ENCODE measurements around the gene ZFTA. TPM values are rescaled to one million over a fixed set of nuclear protein-coding genes. Genes with fewer than 3 reads are reported as not detected.
"Not testable (repeated sequence)": the region's sequence is repeated elsewhere in the genome, so short reads cannot be mapped to it uniquely, and the experiment has no call there.

Gene ZFTA
- total and polyA plus RNA-seq, 2 donors (not counting 3 experiments of a cell fraction or from before 2014, with no cell fraction given): 9.9 to 25.2 TPM

- no TSS peak for BruUV-seq (replicated peaks)
- H3K79me2 ChIP-seq (ENCODE audit: control insufficient read depth, insufficient read depth, low read length): no peaks in the 10 kb centered on the region
- H3K4me3 ChIP-seq (replicated peaks in 1 of 3; ENCODE audit: insufficient read depth in 1 of 3, low read depth in 1 of 3, low read length in 3 of 3): no peak overlapping the region
- H3K27ac ChIP-seq (ENCODE audit: insufficient read depth, low read depth, low read length): no peak overlapping the region
- CTCF ChIA-PET: no interaction called here
- POLR2A ChIA-PET: no interaction called here
- H3K4me1 ChIP-seq (ENCODE audit: control insufficient read depth, extremely low read depth, insufficient read depth, low read length): peaks cover 8% of the 10 kb centered on the region
- H3K27me3 ChIP-seq (ENCODE audit: control insufficient read depth in 2 of 2, insufficient read depth in 2 of 2, low read length in 2 of 2): peaks cover under 1 to 5% of the 10 kb centered on the region in 2 experiments
- no peak for DNase-seq (ENCODE audit: low read depth, low spot score)
- dilution Hi-C loops (cut with MboI; ENCODE audit: extremely low pct_ligation_motif_present, low sequenced_read_pairs): no loop called here
- no peaks in the 10 kb centered on the region for H3K9me3 ChIP-seq (replicated peaks; ENCODE audit: control insufficient read depth, insufficient read depth, low read length)
- H4K20me1 ChIP-seq (replicated peaks; ENCODE audit: control insufficient read depth, extremely low read depth, insufficient read depth, low read length): no peaks in the 10 kb centered on the region
- H3K4me2 ChIP-seq (ENCODE audit: insufficient read depth, low read length): no peak overlapping the region
- H3K36me3 ChIP-seq (ENCODE audit: control insufficient read depth in 2 of 2, extremely low read depth in 1 of 2, insufficient read depth in 2 of 2, low read length in 2 of 2): no peaks in the 10 kb centered on the region
- no peak overlapping the region for H2AFZ ChIP-seq (ENCODE audit: low read depth, low read length)
- FAIRE-seq: no peak
- intact Hi-C loops (cut with micrococcal nuclease): no loop called here
- no peaks in the 10 kb centered on the region for H3K9me1 ChIP-seq (replicated peaks; ENCODE audit: control insufficient read depth, extremely low read depth, insufficient read depth, low read length)
- TF ChIP-seq POLR2A (IDR thresholded peaks at IDR 0.05; ENCODE audit: low read depth, low read length): no peak
- no peak for TF ChIP-seq FOS (IDR thresholded peaks at IDR 0.05; ENCODE audit: borderline replicate concordance, insufficient read depth, low read length)
- no peak for TF ChIP-seq GATA2 (IDR thresholded peaks at IDR 0.05; ENCODE audit: insufficient read depth, insufficient read length, low read depth, low read length)
- no peak for TF ChIP-seq MAX (IDR thresholded peaks at IDR 0.05; ENCODE audit: insufficient read depth, insufficient read length)
- TF ChIP-seq CTCF (IDR thresholded peaks at IDR 0.05; ENCODE audit: extremely low read depth in 1 of 2, insufficient read depth in 1 of 2, low read depth in 1 of 2, low read length in 2 of 2): no peak
- no peak for TF ChIP-seq POLR2AphosphoS5 (IDR thresholded peaks at IDR 0.05; ENCODE audit: insufficient read depth, low read depth, low read length)
- TF ChIP-seq MYC (IDR thresholded peaks at IDR 0.05; ENCODE audit: low read depth, low read length): no peak
- TF ChIP-seq EZH2 (IDR thresholded peaks at IDR 0.05; ENCODE audit: borderline replicate concordance, low read depth, low read length, severe bottlenecking): no peak
- no peak for TF ChIP-seq JUN (IDR thresholded peaks at IDR 0.05; ENCODE audit: borderline replicate concordance, insufficient read depth, insufficient read length, low read depth)
- H3K9ac ChIP-seq (replicated peaks; ENCODE audit: extremely low read depth, insufficient read depth, low read length): no peak overlapping the region
These were observed 6.6 kb upstream of the ZFTA start for GRCh38 chr11:63775191-63775590.

GRCh38 chr11:63771741-63772318 lies 3.3 kb upstream of the ZFTA start:
- FAIRE-seq; H3K27ac ChIP-seq (ENCODE audit: insufficient read depth, low read depth, low read length); BruUV-seq (replicated peaks); intact Hi-C loops (cut with micrococcal nuclease); H3K9ac ChIP-seq (replicated peaks; ENCODE audit: extremely low read depth, insufficient read depth, low read length); DNase-seq (ENCODE audit: low read depth, low spot score); POLR2A ChIA-PET; H3K4me2 ChIP-seq (ENCODE audit: insufficient read depth, low read length); H3K27me3 ChIP-seq (ENCODE audit: control insufficient read depth in 2 of 2, insufficient read depth in 2 of 2, low read length in 2 of 2); H2AFZ ChIP-seq (ENCODE audit: low read depth, low read length); H3K4me3 ChIP-seq (replicated peaks in 1 of 3; ENCODE audit: insufficient read depth in 1 of 3, low read depth in 1 of 3, low read length in 3 of 3); H3K79me2 ChIP-seq (ENCODE audit: control insufficient read depth, insufficient read depth, low read length); H4K20me1 ChIP-seq (replicated peaks; ENCODE audit: control insufficient read depth, extremely low read depth, insufficient read depth, low read length); H3K9me3 ChIP-seq (replicated peaks; ENCODE audit: control insufficient read depth, insufficient read depth, low read length); dilution Hi-C loops (cut with MboI; ENCODE audit: extremely low pct_ligation_motif_present, low sequenced_read_pairs); H3K9me1 ChIP-seq (replicated peaks; ENCODE audit: control insufficient read depth, extremely low read depth, insufficient read depth, low read length); H3K36me3 ChIP-seq (ENCODE audit: control insufficient read depth in 2 of 2, extremely low read depth in 1 of 2, insufficient read depth in 2 of 2, low read length in 2 of 2); CTCF ChIA-PET: not testable (repeated sequence)
- H3K4me1 ChIP-seq (ENCODE audit: control insufficient read depth, extremely low read depth, insufficient read depth, low read length): peaks cover 12% of the 10 kb centered on the region
